ENCODE results near the gene PBX2.

DNA sequence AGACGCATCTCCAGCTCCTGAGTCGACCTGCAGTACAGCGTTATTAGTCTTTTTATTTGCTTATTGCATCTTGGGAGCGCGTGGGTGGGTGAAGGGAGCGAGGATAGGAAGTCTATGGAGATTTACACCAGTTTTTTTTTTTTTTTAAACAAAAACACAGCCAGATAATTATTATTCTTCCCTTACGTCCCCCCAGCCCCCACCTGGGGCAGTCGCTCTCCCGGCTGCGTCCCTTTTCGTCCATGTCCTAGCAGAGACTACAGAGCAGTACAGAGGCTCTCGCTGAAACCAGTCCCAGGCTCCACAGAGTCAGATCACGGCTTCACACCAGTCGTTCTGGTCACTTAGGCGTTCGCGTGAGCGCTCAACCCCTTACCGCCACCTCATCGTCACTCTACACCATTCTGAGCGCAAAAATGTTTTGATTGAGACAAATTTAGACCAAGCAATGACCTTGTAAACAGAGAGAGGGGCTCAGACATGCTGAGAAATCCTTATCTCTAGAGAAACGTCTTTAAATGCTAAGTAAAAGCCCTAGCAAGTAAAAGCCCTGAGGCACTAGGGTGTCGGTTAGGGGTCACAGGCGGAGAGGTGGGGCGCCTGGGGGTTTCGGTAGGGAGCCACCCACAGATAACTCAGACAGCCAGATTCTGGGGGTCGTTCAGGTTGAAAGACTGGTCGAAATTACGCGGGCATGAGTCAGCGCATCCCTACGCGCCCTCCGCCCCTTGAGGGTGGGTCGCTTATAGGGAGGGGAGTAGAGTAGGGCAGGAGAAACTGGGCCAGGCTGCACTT, 37.0 kb downstream of the PBX2 start:
- TF ChIP-seq POLR2A (IDR thresholded peaks at IDR 0.05; ENCODE audit: low read length) (no peak), GATA1 (IDR thresholded peaks at IDR 0.05; ENCODE audit: low read depth, low read length) (no peak)

All from erythroblast (primary cell).